ENCODE data around the gene UTS2. TPM values are rescaled to one million over a fixed set of nuclear protein-coding genes. Genes with fewer than 3 reads are reported as not detected.

The UTS2 gene
- total RNA-seq (2014; rRNA removed; shearing (Covaris generic)): not detected in 2 replicates

GRCh38 chr1:7852804-7853683 lies at the start of gene UTS2:
UTS2 (minus strand) TSS chr1:7853065; CDS start chr1:7853003, 62 bp downstream.

Other genes starting within 250 kb of the UTS2 start
- gene VAMP3, start 81.8 kb downstream of the UTS2 start, total RNA-seq (2014; rRNA removed; shearing (Covaris generic)): 49.6 and 50.8 TPM in 2 replicates
- 1.3 and 2.4 TPM in 2 replicates for gene PER3, start 68.8 kb downstream of the UTS2 start, total RNA-seq (2014; rRNA removed; shearing (Covaris generic))
- 0.04 and 0.29 TPM in 2 replicates for gene TNFRSF9, start 87.8 kb upstream of the UTS2 start, total RNA-seq (2014; rRNA removed; shearing (Covaris generic))
- 397 and 408 TPM in 2 replicates for gene PARK7, start 108.6 kb upstream of the UTS2 start, total RNA-seq (2014; rRNA removed; shearing (Covaris generic))
- gene ERRFI1, start 173.2 kb upstream of the UTS2 start, total RNA-seq (2014; rRNA removed; shearing (Covaris generic)): 153 and 200 TPM in 2 replicates